Measurements from ENCODE around the gene SESN1.

DNA sequence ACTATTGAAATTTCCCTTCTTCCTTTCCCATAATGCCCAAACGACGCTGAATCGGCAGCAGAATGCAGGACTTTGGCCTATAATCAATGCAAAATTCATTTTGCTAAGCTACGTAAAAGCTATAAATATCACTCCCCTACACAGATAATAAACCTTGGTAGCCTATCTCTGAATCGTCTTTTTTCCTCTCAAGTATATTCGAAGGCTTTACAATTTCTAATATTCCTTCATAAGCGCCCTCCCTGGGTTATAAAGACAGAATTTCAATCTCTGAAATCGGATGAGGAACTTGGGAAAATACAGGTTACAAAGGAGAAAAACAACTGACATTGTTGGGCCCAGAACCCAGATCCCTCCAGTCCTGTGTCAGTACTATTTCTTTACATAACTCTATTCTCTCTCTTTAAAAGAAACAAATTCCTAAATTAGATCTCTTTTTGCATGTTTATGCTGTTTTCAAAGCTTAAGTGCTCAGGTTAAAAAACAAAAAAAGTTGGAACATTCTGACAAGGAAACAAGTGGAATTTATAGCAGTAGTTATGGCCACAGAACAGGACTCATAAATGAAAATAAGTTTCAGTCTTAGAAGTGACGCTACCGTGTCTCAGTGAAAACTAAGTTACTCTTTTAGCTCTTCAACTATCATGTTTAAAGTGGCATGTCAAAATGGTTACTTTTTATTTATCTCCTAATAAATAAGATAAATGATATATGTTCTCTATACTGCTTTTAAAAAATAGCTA lies 84.5 kb downstream of the SESN1 start:
- no peak for TF ChIP-seq POLR2A (IDR thresholded peaks at IDR 0.05)
- TF ChIP-seq, protein P1, sequence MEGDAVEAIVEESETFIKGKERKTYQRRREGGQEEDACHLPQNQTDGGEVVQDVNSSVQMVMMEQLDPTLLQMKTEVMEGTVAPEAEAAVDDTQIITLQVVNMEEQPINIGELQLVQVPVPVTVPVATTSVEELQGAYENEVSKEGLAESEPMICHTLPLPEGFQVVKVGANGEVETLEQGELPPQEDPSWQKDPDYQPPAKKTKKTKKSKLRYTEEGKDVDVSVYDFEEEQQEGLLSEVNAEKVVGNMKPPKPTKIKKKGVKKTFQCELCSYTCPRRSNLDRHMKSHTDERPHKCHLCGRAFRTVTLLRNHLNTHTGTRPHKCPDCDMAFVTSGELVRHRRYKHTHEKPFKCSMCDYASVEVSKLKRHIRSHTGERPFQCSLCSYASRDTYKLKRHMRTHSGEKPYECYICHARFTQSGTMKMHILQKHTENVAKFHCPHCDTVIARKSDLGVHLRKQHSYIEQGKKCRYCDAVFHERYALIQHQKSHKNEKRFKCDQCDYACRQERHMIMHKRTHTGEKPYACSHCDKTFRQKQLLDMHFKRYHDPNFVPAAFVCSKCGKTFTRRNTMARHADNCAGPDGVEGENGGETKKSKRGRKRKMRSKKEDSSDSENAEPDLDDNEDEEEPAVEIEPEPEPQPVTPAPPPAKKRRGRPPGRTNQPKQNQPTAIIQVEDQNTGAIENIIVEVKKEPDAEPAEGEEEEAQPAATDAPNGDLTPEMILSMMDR (IDR thresholded peaks at IDR 0.05) = no peak
